Stimulated activated CD4-positive, alpha-beta T cell treated with anti-CD3 and anti-CD28 coated beads, Interleukin-1b, Interleukin-23, amount 100 ng/mL, for 24 hours (primary cell): ENCODE results near the gene C12orf56.

Source experiments
- DNase-seq, 4 experiments: peaks; one replicate each; pipeline ENCODE4 v3.0.0-alpha.2; 2020; ENCODE audit warnings: low read depth in 4 of 4, low spot score in 1 of 4

The C12orf56 gene

DNA sequence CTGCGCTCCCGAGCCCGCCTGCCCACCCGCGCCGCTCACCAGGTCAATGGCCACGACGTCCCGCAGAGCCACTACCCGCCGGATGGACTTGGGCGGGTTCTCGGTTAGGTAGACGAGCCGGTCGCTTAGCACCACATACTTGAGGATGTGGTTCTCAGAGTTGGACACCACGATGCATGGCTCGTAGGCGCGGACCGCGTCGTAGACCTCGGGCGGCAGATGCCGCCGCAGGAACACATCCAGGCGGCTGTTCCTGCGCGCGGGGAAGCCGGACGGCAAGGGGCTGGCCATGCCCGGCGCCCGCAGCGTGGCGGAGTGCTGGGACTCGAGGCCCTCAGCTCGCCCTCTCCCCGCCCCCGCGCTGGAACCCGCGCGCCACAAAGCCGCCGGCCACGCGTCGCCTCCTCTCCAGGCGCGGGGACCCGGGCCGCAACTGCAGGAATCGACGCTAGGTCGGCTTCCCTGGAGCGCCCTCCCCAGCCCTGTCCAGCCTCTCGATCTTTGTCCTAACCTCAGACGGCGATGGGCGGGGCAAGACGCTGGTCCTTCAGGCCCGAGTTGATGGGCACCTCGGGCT lies at the start of gene C12orf56:
TSS of gene C12orf56 (minus strand) at position 484 of the 577 bp plus-strand sequence. CDS start at position 291, 193 bp downstream.
- DNase-seq = no peak

- DNase-seq = no peak
These were observed 49.5 kb upstream of the C12orf56 start for GRCh38 chr12:64440100-64440499.

- no peak for DNase-seq
These were observed 43.4 kb upstream of the C12orf56 start for GRCh38 chr12:64433915-64434314.

DNA sequence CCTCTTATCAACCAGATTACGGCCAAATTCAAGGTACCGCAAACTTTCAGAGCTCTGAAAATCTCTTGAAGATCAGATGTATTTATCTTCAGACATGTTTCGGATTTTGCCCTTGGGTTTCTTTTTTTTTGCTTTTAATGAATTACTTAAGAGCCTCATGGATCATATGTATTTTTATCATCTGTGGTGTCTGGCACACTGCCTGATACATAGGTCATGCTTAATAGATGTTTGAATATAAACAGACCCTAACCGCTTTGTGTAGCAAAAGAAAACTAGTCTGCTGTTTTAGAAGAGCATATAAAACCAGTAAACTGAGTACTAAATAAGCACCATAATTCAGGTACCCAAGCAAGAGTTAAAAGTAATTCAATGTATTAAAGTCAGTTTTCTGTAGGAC lies 41.2 kb upstream of the C12orf56 start:
- no peak for DNase-seq

DNA sequence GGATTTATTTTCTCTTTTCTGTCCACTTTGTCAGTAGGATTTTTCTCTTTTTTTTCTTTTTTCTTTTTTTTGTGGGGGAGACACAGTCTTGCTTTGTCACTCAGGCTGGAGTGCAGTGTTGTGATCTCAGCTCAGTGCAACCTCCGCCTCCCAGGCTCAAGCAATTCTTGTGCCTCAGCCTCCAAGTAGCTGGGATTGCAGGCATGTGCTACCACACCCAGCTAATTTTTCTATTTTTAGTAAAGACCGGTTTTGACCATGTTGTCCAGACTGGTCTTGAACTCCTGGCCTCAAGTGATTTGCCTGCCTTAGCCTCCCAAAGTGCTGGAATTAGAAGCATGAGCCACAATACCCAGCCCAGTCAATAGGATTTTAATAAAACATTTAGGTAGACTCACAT lies 40.3 kb upstream of the C12orf56 start:
- no peak for DNase-seq

DNA sequence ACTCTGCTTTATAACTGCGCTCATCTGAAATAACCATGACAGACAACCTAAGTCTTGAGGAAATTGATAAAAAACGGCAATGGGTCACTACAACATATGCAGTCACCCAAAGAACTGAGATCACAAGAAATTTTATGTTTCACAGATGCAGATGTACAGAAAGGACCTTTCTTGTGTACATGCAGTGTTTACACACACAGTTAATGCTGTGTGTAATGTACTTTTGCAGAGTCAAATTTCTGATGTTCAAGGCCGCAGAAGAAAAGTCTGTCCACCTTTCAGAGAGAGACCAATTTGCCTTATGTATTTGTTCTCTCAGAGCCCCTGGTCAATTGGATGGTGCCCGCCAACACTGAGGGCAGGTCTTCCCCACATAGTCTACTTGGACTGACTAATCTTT lies 38.4 kb upstream of the C12orf56 start:
- DNase-seq = no peak

DNA sequence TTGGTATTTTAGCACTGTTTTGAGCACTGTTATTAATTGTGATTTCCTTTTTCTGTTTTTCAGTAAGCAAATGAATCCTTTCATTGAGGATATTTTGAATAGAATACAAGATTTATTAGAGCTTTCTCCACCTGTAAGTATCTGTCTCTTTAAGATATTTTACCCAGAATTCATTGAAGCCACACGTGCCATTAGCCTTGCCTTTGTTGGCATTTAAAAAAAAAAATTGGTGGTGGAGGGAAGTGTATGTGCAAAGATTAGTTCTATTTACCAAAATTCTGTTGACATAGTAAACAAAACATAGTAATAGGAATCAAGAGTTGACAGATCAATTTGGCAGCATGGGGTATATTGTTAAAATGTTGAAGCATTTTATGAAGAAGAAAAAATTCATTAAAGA lies 37.4 kb upstream of the C12orf56 start:
- no peak for DNase-seq

GRCh38 chr12:64419696-64420095 lies 29.1 kb upstream of the C12orf56 start:
- no peak for DNase-seq

- no peak for DNase-seq
These were observed 27.7 kb upstream of the C12orf56 start for GRCh38 chr12:64418209-64418608.

DNA sequence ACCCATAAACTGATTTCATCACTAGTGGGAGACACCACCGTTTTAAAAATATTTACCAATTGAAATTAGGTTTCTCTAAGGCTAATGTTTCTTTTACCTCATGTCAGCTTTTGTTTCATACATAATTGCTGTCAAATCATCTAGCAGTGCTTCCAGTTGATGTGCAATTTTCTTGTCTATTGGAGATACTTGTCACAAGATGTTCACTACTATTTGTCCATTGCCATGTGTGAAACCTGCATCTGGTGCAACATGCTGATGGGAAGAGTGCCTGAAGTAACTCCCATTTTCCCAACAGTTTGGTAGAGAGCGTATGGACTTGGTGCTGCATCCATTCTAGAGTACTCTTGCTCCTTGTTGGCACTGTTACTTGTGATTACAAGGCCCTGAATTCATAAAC lies 23.3 kb upstream of the C12orf56 start:
- DNase-seq = no peak

DNA sequence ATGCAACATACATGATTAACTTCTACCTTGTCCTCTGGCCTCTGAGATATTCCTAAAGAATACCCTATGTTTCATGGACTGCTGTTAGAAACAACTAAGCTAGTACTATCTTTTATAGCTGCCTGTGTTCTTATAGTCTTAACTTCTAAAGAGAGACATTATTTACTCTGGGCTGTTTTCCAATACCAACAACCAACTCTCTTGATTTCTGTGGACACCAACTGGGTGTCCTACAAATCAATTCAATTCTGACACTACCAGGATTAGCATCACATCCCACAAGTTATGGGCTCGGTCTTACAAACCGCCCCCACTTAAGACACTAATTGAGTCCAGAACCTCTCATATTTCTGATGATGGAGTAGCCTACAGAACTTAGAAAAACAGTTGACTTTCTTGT lies 21.9 kb upstream of the C12orf56 start:
- no peak for DNase-seq

GRCh38 chr12:64411427-64411826 lies 20.9 kb upstream of the C12orf56 start:
- no peak for DNase-seq

- no peak for DNase-seq
These were observed 17.0 kb upstream of the C12orf56 start for GRCh38 chr12:64407342-64408223.

GRCh38 chr12:64404470-64405256 lies 14.1 kb upstream of the C12orf56 start:
- peak; percentile 46 to 61 (median 54) for DNase-seq

DNA sequence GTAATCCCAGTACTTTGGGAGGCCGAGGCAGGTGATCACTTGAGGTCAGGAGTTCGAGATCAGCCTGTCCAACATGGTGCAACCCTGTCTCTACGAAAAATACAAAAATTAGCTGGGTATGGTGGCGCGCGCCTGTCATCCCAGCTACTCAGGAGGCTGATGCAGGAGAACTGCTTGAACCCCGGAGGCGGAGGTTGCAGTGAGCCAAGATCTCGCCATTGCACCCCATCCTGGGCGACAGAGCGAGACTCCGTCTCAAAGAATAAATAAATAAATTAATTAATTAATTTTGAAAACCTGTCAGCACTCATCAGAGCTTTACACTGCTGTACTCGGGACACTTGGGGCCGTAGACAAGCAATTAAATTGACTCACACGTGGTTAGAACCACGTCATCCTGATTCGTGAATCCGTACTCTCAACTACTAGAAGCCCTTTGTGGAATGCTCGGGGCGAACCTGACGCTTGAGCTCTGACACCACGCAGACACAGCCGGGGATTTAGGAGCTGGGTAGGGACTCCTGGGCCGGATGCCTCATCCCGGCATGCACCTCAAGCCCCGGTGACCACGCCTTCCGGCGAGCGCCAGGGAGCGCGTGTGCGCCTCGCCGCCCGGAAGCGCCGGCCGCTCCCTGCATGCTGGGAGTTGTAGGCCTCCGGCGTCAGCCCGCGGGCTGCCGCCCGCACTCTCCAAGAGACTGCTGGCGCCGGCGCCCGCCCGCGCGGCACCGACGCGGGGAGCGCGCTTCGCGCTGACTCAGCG lies 13.3 kb upstream of the C12orf56 start, which contains the start of gene XPOT:
TSS of gene XPOT (plus strand) at position 686 of the 763 bp plus-strand sequence. CDS start 5,644 bp downstream, outside the sequence.
- DNase-seq = peak; percentile 68 to 91 (median 83)

GRCh38 chr12:64402181-64402580 lies 11.6 kb upstream of the C12orf56 start:
- no peak for DNase-seq

DNA sequence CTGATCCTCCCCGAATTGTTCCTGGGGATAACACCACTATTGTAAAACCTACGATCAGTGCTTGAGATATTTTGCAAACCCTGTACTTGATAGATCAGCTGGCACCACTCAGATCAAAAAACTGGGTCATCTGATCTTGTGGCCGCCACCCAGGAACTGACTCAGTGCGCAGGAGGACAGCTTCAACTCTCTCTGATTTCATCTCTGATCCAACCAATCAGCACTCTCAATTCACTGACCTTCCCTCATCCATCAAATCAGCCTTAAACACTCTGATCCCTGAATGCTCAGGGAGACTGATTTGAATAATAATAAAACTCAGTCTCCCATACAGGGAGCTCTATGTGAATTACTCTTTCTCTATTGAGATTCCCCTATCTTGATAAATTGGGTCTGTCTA lies 9.5 kb upstream of the C12orf56 start:
- no peak for DNase-seq

- no peak for DNase-seq
These were observed 5.2 kb upstream of the C12orf56 start for GRCh38 chr12:64395739-64396138.

GRCh38 chr12:64392221-64392620 lies 1.7 kb upstream of the C12orf56 start:
- no peak for DNase-seq

DNA sequence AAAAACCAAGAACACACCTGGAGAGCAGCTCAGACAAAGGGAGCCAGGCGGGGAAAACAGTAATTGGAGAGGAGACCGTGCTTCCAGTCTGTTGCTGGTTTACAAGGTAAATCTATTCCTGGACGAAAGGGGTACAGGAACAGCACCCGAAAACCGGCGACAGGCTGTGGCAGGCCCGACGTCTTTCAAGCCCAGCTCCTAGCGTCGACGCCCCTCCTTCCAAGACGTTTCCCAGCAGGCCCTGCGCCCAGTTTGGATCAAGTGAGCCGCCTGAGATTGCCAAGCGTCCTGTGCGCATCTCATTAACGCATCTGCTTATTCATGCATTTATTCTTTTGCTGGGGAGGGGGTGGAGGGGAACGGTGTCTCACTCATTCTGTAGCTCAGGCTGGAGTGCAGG lies 1.4 kb downstream of the C12orf56 start:
- DNase-seq = no peak
